CD4-positive, alpha-beta memory T cell (primary cell): ENCODE results near the gene ALMS1. TPM values are rescaled to one million over a fixed set of nuclear protein-coding genes. Genes with fewer than 3 reads are reported as not detected.
"Not testable (repeated sequence)": the region's sequence is repeated elsewhere in the genome, so short reads cannot be mapped to it uniquely, and the experiment has no call there.

Experiments used
- CTCF ChIA-PET: fragments of 350-600 bp; sonication (Branson Sonifier 250); formaldehyde crosslinking; loops from one replicate; lab custom pipeline; 2021; ENCODE audit warnings: inconsistent platforms; ENCODE audit not compliant: partially characterized antibody; lab: Charles Lee
- POLR2A ChIA-PET: fragments of 350-600 bp; sonication (Branson Sonifier 250); formaldehyde crosslinking; loops from one replicate; lab custom pipeline; 2021; ENCODE audit not compliant: partially characterized antibody; lab: Charles Lee
- DNase-seq, 5 donors: peaks; one replicate each; pipeline versions ENCODE4 v3.0.0 to v3.0.0-alpha.2; 2020 to 2022; ENCODE audit warnings: mixed read lengths in 1 of 5
- H3K27ac ChIP-seq: one replicate; pipeline ENCODE4 v1.7.0; 2013; ENCODE audit warnings: low read depth, low read length
- H3K27me3 ChIP-seq: 2 replicates; pipeline ENCODE4 v1.7.0; 2013; ENCODE audit warnings: mild to moderate bottlenecking, low read length, moderate library complexity; ENCODE audit not compliant: insufficient read depth
- H3K36me3 ChIP-seq: 2 replicates; pipeline ENCODE4 v1.7.0; 2013; ENCODE audit warnings: mild to moderate bottlenecking, low read length, moderate library complexity; ENCODE audit not compliant: insufficient read depth
- H3K4me1 ChIP-seq: 2 replicates; pipeline ENCODE4 v1.7.0; 2013; ENCODE audit warnings: mild to moderate bottlenecking, low read length, moderate library complexity; ENCODE audit not compliant: insufficient read depth
- H3K4me3 ChIP-seq, 2 donors: one replicate each; pipeline ENCODE4 v1.7.0; 2013; ENCODE audit warnings: low read length in 2 of 2, mild to moderate bottlenecking in 1 of 2
- H3K9me3 ChIP-seq, 2 donors: one replicate each; pipeline ENCODE4 v1.7.0; 2013; ENCODE audit warnings: low read length in 2 of 2, control low read depth in 1 of 2; ENCODE audit not compliant: control insufficient read depth in 1 of 2
- H3K27ac Mint-ChIP-seq, 7 donors: one replicate each; pipeline ENCODE4 v1.8.0; 2020 to 2021; ENCODE audit warnings: mixed read lengths in 7 of 7, mild to moderate bottlenecking in 6 of 7, inconsistent platforms in 3 of 7, moderate library complexity in 3 of 7
- H3K27me3 Mint-ChIP-seq, 2 donors: one replicate each; pipeline ENCODE4 v1.8.0; 2020 to 2021; ENCODE audit warnings: mixed read lengths in 2 of 2
- H3K36me3 Mint-ChIP-seq, 2 donors: one replicate each; pipeline ENCODE4 v1.8.0; 2020 to 2021; ENCODE audit warnings: mixed read lengths in 2 of 2, inconsistent platforms in 1 of 2, mild to moderate bottlenecking in 1 of 2
- H3K4me1 Mint-ChIP-seq, 4 donors: one replicate each; pipeline ENCODE4 v1.8.0; 2020 to 2021; ENCODE audit warnings: mixed read lengths in 4 of 4, mild to moderate bottlenecking in 1 of 4
- H3K4me3 Mint-ChIP-seq, 8 donors: one replicate each; pipeline ENCODE4 v1.8.0; 2020 to 2021; ENCODE audit warnings: mixed read lengths in 8 of 8, mild to moderate bottlenecking in 7 of 8, moderate library complexity in 6 of 8, inconsistent platforms in 3 of 8
- H3K9me3 Mint-ChIP-seq, 8 donors: one replicate each; pipeline ENCODE4 v1.8.0; 2020 to 2021; ENCODE audit warnings: mixed read lengths in 8 of 8, mild to moderate bottlenecking in 5 of 8, inconsistent platforms in 3 of 8, moderate library complexity in 1 of 8
- intact Hi-C: fragments of 100-400 bp; cut with micrococcal nuclease; formaldehyde crosslinking; loops from one replicate; pipeline ENCODE4 v1.15.1; 2023
- polyA plus RNA-seq, 2 donors: library from polyadenylated mRNA; unstranded; fragments of 300-500 nt; fragmentation: Illumina TruSeq; gene quantifications; one replicate each; pipeline ENCODE4 v1.2.3, GENCODE V29; 2021
- total RNA-seq, 2 experiments: library from RNA; stranded (reverse); gene quantifications; one replicate each; pipeline ENCODE4 v1.2.3, GENCODE V29; 2021

The ALMS1 gene
- total and polyA plus RNA-seq, 4 experiments from 2014 or later = 0.83 to 42.9 (median 19.5) TPM

- Histone ChIP-seq H3K4me1 (no peaks in the 10 kb centered on the region), H3K4me3 (no peak overlapping the region), H3K27ac (no peak overlapping the region), H3K9me3 (no peaks in the 10 kb centered on the region), H3K27me3 (no peaks in the 10 kb centered on the region), H3K36me3 (no peaks in the 10 kb centered on the region)
- CTCF ChIA-PET = no interaction called here
- Mint-ChIP-seq H3K4me3 (no peak overlapping the region), H3K4me1 (peaks cover 0 to 8% (median 0%) of the 10 kb centered on the region in 4 donors), H3K27ac (no peak overlapping the region), H3K27me3 (no peaks in the 10 kb centered on the region), H3K36me3 (peaks cover 40 to 48% of the 10 kb centered on the region in 2 donors), H3K9me3 (no peaks in the 10 kb centered on the region)
- POLR2A ChIA-PET = no interaction called here
- intact Hi-C loops = no loop called here
- DNase-seq = no peak
These were observed 225.6 kb downstream of the ALMS1 start for GRCh38 chr2:73611193-73611592.

DNA sequence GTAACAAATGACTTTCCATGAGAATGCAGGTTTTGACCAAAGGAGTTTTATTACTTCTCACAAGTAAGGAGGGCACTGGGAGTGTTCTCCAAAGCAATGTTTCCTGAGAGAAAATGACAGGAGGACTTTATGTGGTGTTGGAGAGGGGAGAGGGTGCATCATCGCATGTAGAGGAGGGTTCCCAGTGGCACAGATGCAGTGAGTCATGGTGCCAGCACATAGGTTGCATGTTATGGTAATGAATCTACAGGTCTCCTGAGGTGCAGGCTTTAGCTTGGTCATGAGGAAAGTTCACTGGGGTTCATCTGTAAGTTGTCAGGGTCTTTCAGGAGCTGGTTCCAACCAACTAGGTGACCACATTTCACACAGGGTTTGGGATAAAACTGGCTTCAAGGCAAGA is 226.2 kb downstream of the ALMS1 start:
- no peak overlapping the region for H3K4me3 Mint-ChIP-seq
- DNase-seq = no peak
- Histone ChIP-seq H3K4me1 (no peaks in the 10 kb centered on the region), H3K9me3 (no peaks in the 10 kb centered on the region), H3K27me3 (no peaks in the 10 kb centered on the region), H3K4me3 (no peak overlapping the region), H3K27ac (no peak overlapping the region), H3K36me3 (no peaks in the 10 kb centered on the region)
- CTCF ChIA-PET = no interaction called here
- H3K27me3 Mint-ChIP-seq = no peaks in the 10 kb centered on the region
- POLR2A ChIA-PET = no interaction called here
- peaks cover 33 to 54% of the 10 kb centered on the region in 2 donors for H3K36me3 Mint-ChIP-seq
- H3K4me1 Mint-ChIP-seq = peaks cover 0 to 8% (median 0%) of the 10 kb centered on the region in 4 donors
- no peak overlapping the region for H3K27ac Mint-ChIP-seq
- no peaks in the 10 kb centered on the region for H3K9me3 Mint-ChIP-seq
- intact Hi-C loops = no loop called here

DNA sequence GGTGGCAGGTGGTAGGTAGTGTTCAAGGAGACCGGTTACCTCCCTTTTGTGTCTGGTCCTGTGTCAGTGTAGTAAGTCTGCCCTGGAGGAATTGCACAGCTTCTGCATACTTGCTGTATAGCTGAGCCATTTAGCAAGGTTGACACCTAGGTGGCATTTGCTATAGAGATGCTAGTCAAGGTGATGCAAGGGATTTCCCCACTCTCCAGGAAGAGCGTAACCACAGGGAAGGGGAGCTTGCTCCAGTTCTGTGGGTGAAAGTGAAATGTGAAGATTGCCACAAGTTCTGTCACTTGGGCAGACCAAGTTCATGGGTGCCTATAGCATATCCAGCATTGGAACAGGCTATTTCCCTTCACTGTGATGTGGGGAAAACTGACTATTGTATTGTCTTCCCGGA is 228.5 kb downstream of the ALMS1 start:
- Mint-ChIP-seq H3K4me1 (peaks cover 0 to 8% (median 0%) of the 10 kb centered on the region in 4 donors), H3K36me3 (peaks cover 20 to 41% of the 10 kb centered on the region in 2 donors), H3K4me3 (no peak overlapping the region), H3K27ac (no peak overlapping the region), H3K27me3 (no peaks in the 10 kb centered on the region), H3K9me3 (no peaks in the 10 kb centered on the region)
- Histone ChIP-seq H3K27ac (no peak overlapping the region), H3K4me3 (no peak overlapping the region), H3K27me3 (no peaks in the 10 kb centered on the region), H3K9me3 (no peaks in the 10 kb centered on the region), H3K36me3 (no peaks in the 10 kb centered on the region), H3K4me1 (no peaks in the 10 kb centered on the region)
- intact Hi-C loops = no loop called here
- DNase-seq = no peak
- CTCF ChIA-PET = interaction anchor here (1.1 kb wide), 2 partner anchors 8 to 18 kb away, joined by 3 read pairs; no protein-coding TSS in a partner anchor
- POLR2A ChIA-PET = no interaction called here

DNA sequence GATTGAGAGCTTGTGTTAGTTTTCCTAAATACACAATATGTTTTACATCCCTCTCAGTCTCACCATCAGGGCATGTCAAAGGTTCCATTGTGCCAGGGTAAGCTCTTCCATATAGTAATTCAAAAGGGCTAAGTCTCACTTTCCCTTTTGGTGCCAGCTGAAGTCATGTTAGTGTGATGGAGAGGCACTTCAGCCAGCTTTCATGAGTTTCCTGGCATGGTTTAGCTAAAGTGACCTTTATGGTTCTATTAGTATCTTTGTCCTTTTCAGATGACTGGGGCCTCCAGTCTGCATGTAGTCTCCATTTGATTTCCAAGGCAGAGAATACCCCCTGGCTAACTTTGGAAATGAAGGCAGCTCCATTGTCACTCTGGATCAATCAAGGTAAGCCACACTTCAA is 229.4 kb downstream of the ALMS1 start:
- Mint-ChIP-seq H3K36me3 (peaks cover 14 to 38% of the 10 kb centered on the region in 2 donors), H3K4me1 (peaks cover 0 to 8% (median 0%) of the 10 kb centered on the region in 4 donors), H3K4me3 (no peak overlapping the region), H3K27me3 (no peaks in the 10 kb centered on the region), H3K27ac (no peak overlapping the region), H3K9me3 (no peaks in the 10 kb centered on the region)
- no peaks in the 10 kb centered on the region for H3K9me3 ChIP-seq
- no peaks in the 10 kb centered on the region for H3K36me3 ChIP-seq
- ChIA-PET POLR2A (no interaction called here), CTCF (interaction anchor here (1.1 kb wide), 1 partner anchor 17 kb away, joined by 3 read pairs; no protein-coding TSS in a partner anchor)
- intact Hi-C loops = no loop called here
- no peak for DNase-seq
- H3K27me3 ChIP-seq = no peaks in the 10 kb centered on the region
- no peak overlapping the region for H3K27ac ChIP-seq
- no peaks in the 10 kb centered on the region for H3K4me1 ChIP-seq
- H3K4me3 ChIP-seq = no peak overlapping the region

DNA sequence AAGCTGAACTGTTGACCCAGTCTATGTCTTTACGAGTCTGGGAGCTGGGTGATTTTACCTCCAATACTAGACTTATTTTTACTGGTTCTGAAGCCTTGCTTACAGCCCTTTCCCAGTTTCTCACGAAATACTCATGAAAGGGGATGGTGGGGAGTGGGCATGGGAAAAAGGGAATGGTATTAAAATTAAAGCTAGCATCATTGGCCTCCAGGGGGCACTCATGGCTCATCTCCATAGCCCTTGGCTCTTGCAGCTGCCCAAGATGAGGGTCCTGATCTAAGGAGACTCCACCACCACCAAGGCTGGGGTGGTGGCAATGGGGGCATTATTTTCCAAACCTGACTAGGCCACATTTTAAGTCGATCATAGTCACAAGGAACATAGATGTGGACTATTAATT is 234.3 kb downstream of the ALMS1 start:
- H3K9me3 Mint-ChIP-seq, H3K36me3 ChIP-seq, POLR2A ChIA-PET, H3K4me1 Mint-ChIP-seq, intact Hi-C loops, H3K27me3 ChIP-seq, CTCF ChIA-PET, H3K4me3 Mint-ChIP-seq, H3K4me3 ChIP-seq, H3K27me3 Mint-ChIP-seq, H3K9me3 ChIP-seq, H3K27ac Mint-ChIP-seq, H3K4me1 ChIP-seq, DNase-seq, H3K27ac ChIP-seq: not testable (repeated sequence)
- H3K36me3 Mint-ChIP-seq = peaks cover 0 to 17% of the 10 kb centered on the region in 2 donors

GRCh38 chr2:73624036-73624435 is 238.4 kb downstream of the ALMS1 start:
- intact Hi-C loops, CTCF ChIA-PET, H3K27ac ChIP-seq, POLR2A ChIA-PET, H3K36me3 ChIP-seq, H3K27ac Mint-ChIP-seq, H3K4me3 ChIP-seq, H3K27me3 Mint-ChIP-seq, H3K27me3 ChIP-seq, H3K36me3 Mint-ChIP-seq, DNase-seq, H3K4me1 ChIP-seq, H3K4me3 Mint-ChIP-seq, H3K4me1 Mint-ChIP-seq, H3K9me3 ChIP-seq: not testable (repeated sequence)
- peaks cover 0 to 14% (median 6%) of the 10 kb centered on the region in 8 donors for H3K9me3 Mint-ChIP-seq

DNA sequence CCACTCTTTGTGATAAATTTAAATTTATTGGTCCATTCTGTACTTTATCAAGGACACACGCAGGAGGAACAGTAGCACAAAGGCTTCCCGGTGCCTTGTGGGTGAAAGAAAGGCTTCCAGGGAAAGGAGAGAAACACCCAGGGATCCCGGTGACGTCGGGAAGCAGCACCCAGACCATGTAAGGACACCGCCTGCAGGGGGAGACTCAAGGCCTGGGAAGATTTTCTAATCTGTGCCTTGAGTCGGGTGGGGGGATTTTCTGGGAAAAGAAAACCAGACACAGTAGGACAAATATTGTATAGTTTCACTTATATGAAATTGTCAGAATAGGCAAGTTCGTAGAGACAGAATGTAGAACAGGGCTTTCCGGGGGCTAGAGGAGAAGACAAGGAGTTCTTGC is 239.0 kb downstream of the ALMS1 start:
- H3K4me1 Mint-ChIP-seq, CTCF ChIA-PET, H3K4me1 ChIP-seq, H3K27me3 ChIP-seq, H3K27me3 Mint-ChIP-seq, H3K36me3 ChIP-seq, H3K27ac ChIP-seq, H3K36me3 Mint-ChIP-seq, intact Hi-C loops, H3K9me3 ChIP-seq, H3K4me3 ChIP-seq, H3K4me3 Mint-ChIP-seq, H3K27ac Mint-ChIP-seq, DNase-seq, POLR2A ChIA-PET: not testable (repeated sequence)
- H3K9me3 Mint-ChIP-seq = peaks cover 0 to 16% (median 7%) of the 10 kb centered on the region in 8 donors

- Mint-ChIP-seq H3K27ac (peak overlapping the region in 3 of 7 donors; percentile 2 to 48 (median 18)), H3K9me3 (peaks cover 0 to 17% (median 7%) of the 10 kb centered on the region in 8 donors)
- H3K4me3 Mint-ChIP-seq, H3K27me3 ChIP-seq, CTCF ChIA-PET, H3K27ac ChIP-seq, H3K36me3 Mint-ChIP-seq, intact Hi-C loops, POLR2A ChIA-PET, H3K27me3 Mint-ChIP-seq, H3K36me3 ChIP-seq, H3K4me1 ChIP-seq, H3K9me3 ChIP-seq, H3K4me1 Mint-ChIP-seq, H3K4me3 ChIP-seq, DNase-seq: not testable (repeated sequence)
These were observed 240.6 kb downstream of the ALMS1 start for GRCh38 chr2:73626237-73626636.
